ENCODE results near the gene PEMT.

DNA sequence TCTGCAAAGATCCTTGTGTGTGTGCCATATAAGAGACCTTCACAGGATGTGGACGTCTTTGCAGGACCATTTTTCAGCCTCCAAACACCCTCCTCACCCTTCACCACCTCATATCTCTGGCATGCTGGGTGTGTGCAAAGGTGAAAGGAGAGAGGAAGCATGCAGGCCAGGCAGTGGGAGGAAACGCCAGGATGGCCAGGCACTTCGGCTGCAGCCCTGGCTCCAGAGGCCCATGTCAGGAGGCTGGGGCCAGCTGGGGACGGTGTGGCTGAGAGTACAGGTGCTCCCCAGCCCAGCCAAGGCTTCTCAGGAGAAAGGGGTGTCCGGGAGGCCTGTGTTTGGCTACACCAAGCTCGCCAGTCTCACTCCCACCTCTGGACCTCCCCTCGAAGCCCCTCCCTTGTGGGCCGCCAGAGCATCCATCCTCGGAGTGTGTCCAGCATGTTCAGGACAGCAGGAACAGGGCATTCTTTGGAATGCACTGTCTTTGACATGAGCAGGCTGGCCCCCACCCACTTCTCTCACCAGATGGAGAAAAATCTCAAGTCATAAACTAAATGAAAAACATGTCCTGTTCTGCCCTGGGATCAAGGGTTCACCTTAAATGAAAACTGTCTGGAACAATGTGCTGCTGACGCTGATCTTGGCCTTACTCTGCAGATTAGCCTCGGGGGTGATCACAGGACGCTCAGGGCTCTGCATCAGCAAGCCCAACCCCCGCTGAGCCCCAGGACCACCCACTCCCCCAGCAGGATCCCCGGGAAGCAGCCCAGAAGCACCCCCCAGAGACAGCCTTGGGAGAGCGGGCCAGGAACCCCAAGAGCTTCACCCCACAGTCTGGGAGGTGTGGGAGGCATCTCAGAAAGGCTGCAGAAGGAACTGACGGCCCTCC is 15.9 kb downstream of the PEMT start:
- TF ChIP-seq EZH2 (IDR thresholded peaks at IDR 0.05; ENCODE audit: borderline replicate concordance, low read length), result no peak
- TF ChIP-seq, protein P1, sequence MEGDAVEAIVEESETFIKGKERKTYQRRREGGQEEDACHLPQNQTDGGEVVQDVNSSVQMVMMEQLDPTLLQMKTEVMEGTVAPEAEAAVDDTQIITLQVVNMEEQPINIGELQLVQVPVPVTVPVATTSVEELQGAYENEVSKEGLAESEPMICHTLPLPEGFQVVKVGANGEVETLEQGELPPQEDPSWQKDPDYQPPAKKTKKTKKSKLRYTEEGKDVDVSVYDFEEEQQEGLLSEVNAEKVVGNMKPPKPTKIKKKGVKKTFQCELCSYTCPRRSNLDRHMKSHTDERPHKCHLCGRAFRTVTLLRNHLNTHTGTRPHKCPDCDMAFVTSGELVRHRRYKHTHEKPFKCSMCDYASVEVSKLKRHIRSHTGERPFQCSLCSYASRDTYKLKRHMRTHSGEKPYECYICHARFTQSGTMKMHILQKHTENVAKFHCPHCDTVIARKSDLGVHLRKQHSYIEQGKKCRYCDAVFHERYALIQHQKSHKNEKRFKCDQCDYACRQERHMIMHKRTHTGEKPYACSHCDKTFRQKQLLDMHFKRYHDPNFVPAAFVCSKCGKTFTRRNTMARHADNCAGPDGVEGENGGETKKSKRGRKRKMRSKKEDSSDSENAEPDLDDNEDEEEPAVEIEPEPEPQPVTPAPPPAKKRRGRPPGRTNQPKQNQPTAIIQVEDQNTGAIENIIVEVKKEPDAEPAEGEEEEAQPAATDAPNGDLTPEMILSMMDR (IDR thresholded peaks at IDR 0.05; ENCODE audit: low read length), result no peak
